PC-3 (cell line): ENCODE data around the gene DACH2.
A peak's percentile ranks its signal among the peaks of the same experiment; 100 is the strongest.

ENCODE experiments used
- EZH2phosphoT487 ChIP-seq: fragments of 300-600 bp; sonication (generic); IDR thresholded peaks from 2 replicates; pipeline ENCODE4 v1.6.1; 2018; ENCODE audit warnings: mild to moderate bottlenecking, antibody characterized with exemption, low read length, borderline replicate concordance
- TF ChIP-seq, protein P1 (sequence below): fragments of 300-600 bp; sonication (generic); conservative IDR thresholded peaks from 2 replicates; pipeline ENCODE4 v1.5.1; 2017; ENCODE audit warnings: antibody characterized with exemption, low read depth, mild to moderate bottlenecking, low read length

GRCh38 chrX:86171366-86171765 lies 23.1 kb downstream of the DACH2 start:
- TF ChIP-seq EZH2phosphoT487, result no peak
- TF ChIP-seq, protein P1, sequence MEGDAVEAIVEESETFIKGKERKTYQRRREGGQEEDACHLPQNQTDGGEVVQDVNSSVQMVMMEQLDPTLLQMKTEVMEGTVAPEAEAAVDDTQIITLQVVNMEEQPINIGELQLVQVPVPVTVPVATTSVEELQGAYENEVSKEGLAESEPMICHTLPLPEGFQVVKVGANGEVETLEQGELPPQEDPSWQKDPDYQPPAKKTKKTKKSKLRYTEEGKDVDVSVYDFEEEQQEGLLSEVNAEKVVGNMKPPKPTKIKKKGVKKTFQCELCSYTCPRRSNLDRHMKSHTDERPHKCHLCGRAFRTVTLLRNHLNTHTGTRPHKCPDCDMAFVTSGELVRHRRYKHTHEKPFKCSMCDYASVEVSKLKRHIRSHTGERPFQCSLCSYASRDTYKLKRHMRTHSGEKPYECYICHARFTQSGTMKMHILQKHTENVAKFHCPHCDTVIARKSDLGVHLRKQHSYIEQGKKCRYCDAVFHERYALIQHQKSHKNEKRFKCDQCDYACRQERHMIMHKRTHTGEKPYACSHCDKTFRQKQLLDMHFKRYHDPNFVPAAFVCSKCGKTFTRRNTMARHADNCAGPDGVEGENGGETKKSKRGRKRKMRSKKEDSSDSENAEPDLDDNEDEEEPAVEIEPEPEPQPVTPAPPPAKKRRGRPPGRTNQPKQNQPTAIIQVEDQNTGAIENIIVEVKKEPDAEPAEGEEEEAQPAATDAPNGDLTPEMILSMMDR, result peak; percentile 47
